AG04449 (cell line): Measurements from ENCODE around the gene MAP3K7.

Experiments used
- CTCF ChIA-PET: fragments of 350-600 bp; formaldehyde crosslinking; extraction: SDS; loops from one replicate; lab custom pipeline; 2021; ENCODE audit warnings: antibody characterized with exemption; lab: Yijun Ruan, JAX
- POLR2A ChIA-PET: fragments of 400-600, 350-600 bp; formaldehyde crosslinking; extraction: SDS; loops from one replicate; lab custom pipeline; 2020; ENCODE audit warnings: antibody characterized with exemption, inconsistent platforms; lab: Yijun Ruan, JAX
- DNase-seq: peaks from one replicate; pipeline ENCODE4 v3.0.0-alpha.2; 2010; ENCODE audit warnings: low read depth, low spot score
- H3K4me3 ChIP-seq: 2 replicates; pipeline ENCODE4 v1.5.1; 2011; ENCODE audit warnings: low read depth, mild to moderate bottlenecking, control low read depth, low read length
- TF ChIP-seq, protein P1 (sequence below): IDR thresholded peaks from one replicate; pipeline ENCODE4 v1.5.1; 2011; ENCODE audit warnings: mild to moderate bottlenecking, moderate library complexity, low read length, control low read depth, inconsistent platforms; ENCODE audit not compliant: insufficient read depth; ENCODE audit errors: missing control alignments

Gene MAP3K7

DNA sequence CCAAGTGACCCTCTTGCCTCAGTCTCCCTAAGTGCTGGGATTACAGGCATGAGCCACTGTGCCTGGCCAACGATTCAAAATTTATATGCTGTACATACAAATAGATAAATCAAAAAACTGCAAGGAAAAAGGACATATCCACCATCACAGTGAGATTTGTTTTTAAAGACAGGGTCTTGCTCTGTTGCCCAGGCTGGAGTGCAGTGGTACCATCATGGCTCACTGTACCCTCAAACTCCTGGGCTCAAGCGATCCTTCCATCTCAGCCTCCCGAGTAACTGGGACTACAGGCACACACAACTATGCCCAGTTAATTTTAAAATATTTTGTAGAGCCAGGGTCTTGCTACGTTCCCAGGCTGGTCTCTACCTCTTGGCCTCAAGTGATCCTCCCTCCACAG lies 61.5 kb downstream of the MAP3K7 start:
- ChIA-PET CTCF (no interaction called here), POLR2A (no interaction called here)
- no peak for DNase-seq
- no peak overlapping the region for H3K4me3 ChIP-seq
- TF ChIP-seq, protein P1, sequence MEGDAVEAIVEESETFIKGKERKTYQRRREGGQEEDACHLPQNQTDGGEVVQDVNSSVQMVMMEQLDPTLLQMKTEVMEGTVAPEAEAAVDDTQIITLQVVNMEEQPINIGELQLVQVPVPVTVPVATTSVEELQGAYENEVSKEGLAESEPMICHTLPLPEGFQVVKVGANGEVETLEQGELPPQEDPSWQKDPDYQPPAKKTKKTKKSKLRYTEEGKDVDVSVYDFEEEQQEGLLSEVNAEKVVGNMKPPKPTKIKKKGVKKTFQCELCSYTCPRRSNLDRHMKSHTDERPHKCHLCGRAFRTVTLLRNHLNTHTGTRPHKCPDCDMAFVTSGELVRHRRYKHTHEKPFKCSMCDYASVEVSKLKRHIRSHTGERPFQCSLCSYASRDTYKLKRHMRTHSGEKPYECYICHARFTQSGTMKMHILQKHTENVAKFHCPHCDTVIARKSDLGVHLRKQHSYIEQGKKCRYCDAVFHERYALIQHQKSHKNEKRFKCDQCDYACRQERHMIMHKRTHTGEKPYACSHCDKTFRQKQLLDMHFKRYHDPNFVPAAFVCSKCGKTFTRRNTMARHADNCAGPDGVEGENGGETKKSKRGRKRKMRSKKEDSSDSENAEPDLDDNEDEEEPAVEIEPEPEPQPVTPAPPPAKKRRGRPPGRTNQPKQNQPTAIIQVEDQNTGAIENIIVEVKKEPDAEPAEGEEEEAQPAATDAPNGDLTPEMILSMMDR = no peak

DNA sequence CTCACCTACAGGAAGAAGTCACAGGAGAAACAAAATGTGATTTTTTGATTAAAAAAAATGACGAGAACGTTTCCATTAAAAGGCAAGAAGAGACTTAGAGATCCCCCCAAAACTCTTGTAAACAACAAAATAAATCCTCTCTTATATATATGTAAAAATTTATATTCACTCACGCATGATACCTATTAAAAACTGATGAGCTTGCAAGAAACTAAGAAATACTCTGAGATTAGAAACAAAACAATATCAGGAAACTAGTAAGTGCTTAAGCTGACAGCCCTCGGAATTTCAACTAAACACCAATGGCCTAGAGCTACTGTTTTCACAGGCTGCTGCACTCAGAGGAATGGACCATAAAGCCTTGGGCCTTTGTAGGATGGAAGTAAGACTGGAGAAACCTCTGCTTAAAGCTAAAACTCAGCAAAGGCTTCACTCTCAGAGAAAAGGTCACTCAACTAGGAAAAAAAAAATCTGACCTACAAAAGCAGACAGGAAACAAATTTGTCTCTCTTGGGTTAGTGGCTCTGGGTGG lies 63.0 kb downstream of the MAP3K7 start:
- TF ChIP-seq, protein P1 = no peak
- ChIA-PET CTCF (no interaction called here), POLR2A (no interaction called here)
- DNase-seq = no peak
- H3K4me3 ChIP-seq = no peak overlapping the region

DNA sequence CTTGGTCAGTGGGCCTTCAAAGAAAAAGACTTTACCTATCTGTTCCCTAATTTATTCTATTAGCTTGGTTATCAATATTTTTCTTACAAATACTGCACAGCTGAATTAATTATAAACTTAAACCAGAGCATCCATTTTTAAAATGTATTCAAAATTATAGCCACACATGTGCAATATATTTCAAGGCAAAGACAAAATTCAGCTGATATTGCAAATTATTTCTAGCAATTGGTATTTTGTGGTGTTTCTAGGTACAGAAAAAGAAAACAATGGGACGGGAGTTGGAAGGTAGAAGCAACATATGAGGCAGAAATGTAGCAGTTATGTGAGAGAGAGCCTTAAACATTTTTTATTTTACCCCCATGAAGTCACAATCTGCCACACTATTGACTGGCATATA lies 64.9 kb downstream of the MAP3K7 start:
- DNase-seq = no peak
- POLR2A ChIA-PET = no interaction called here
- CTCF ChIA-PET = interaction anchor here (1.6 kb wide), 1 partner anchor 13 kb away, joined by 3 read pairs; no protein-coding TSS in a partner anchor
- TF ChIP-seq, protein P1 = no peak
- no peak overlapping the region for H3K4me3 ChIP-seq

DNA sequence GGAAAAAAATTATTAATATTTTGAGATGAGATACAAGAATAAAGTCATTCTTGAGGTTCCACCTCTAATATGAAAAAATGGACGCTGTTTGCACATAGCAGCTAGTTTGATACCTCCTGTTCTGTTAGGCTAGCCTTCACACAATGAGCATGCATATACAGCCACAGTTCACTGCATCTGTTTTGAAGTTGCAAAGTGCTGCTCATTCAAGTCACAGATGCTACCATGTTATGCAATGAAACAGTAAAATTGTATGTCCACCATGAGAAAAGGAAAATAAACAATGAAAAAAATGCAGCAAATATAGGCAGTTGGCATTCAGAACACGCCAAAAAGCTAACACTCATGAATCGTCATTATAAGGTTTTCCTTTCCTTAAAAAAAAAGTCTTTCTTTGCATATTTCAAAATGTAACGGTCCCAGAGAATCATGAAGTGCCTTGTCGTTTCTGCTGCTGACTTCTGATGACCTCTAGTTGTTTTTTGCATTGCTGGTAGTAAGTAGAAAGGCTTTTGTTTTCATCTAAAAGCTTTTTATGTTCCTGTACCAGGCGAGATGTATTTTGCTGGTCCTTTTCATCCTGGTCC lies 70.7 kb downstream of the MAP3K7 start:
- H3K4me3 ChIP-seq = no peak overlapping the region
- POLR2A ChIA-PET = no interaction called here
- TF ChIP-seq, protein P1 = no peak
- DNase-seq = no peak
- CTCF ChIA-PET = interaction anchor here (1.3 kb wide), 1 partner anchor 18 kb away, joined by 4 read pairs; no protein-coding TSS in a partner anchor

DNA sequence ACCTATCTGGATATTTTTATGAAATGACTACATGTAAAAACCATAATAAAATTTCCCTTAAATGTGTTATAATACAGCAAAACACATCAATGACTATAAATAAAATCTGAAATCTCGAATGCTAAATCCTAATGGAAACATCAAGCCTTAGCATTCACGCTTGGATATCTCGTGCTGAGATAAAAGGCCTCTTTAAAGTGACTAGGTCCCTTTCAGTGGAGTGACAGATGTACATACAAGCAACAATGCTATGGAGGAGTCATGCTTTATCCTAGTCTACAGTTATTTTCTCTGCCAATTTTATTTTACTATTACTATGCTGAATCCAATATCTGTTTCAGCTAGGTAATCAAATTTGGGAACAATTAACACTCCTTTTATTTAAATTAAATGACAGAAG lies 72.4 kb downstream of the MAP3K7 start:
- H3K4me3 ChIP-seq = no peak overlapping the region
- TF ChIP-seq, protein P1 = no peak
- CTCF ChIA-PET = no interaction called here
- POLR2A ChIA-PET = no interaction called here
- DNase-seq = no peak

DNA sequence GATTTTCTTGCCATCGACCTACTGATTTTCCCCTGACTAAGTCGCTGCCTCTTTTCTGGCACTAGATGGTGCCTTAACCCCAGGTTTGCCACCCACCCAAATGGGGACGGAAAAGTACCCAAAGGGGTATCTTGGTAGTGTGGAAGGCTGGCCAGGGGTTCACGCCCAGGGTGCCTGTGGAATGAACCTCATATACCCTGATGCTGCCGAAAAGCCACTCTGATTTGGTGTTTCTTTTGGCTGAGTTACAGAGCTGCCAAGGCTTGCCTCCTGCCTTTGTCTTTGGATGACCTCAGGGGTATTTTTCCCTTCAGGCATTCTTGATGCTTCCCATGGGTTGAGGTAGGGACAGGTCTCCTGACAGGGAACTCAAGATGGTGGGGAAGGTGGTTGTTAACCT lies 78.1 kb downstream of the MAP3K7 start:
- POLR2A ChIA-PET = no interaction called here
- no peak overlapping the region for H3K4me3 ChIP-seq
- DNase-seq = no peak
- TF ChIP-seq, protein P1 = no peak
- CTCF ChIA-PET = interaction anchor here (1.9 kb wide), 1 partner anchor 568 kb away, joined by 5 read pairs; no protein-coding TSS in a partner anchor
